ENCODE data around the gene HCFC1. TPM values are rescaled to one million over a fixed set of nuclear protein-coding genes. Genes with fewer than 3 reads are reported as not detected.

HCFC1 gene
- total and polyA plus RNA-seq, 9 of the 15 experiments (the other 6 are each of a cell fraction or from before 2014, with no cell fraction given) = 2.8 to 133 (median 17.1) TPM

DNA sequence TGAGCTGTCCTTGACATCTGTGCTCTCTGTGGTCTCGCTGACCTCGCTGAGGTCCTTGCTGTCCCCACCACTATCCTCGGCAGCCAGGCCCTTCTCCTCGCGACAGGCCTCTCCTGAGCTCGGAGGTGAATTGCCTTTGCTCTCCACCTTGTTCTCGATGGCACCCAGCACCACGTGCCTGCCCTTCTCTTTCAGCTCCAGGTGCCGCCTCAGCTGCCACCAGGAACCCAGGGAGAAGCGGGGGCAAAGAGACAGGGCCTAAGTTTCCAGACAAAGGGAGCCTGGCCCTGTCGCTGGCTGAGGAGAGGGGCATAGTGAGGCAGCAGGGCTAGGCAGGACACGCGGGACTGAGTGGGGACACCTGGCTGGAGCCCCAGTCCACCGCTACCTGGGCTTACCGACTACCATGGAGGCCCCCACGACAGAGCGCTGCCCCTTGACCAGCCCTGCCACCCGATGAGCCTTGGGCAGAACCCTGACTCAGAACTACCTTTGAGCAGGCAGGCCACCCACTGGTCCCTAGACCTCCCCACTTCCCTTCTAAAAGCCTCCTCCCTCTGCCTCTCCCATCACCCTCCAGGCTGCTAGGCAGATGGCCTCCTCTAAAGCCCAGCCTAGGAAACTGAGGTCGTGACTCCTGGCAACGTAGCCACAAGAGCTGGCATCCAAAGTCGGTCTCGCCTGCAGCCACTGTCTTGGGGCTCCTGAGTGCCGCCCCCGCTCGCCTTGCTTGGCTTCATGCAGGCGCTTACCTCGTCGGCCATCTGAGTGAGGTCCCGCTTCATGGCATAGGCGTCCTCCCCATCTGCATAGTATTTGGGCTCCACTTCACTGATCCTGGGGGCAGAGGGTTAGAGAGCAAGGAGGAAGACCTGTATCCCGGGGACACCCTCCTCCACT lies 41.4 kb downstream of the HCFC1 start:
- BruUV-seq (replicated peaks) = no TSS peak
- POLR2A ChIA-PET = interaction anchor here (0.6 to 0.9 kb wide), 2 partner anchors 36 to 216 kb away, joined by 3 to 4 read pairs; no protein-coding TSS in a partner anchor
- Histone ChIP-seq H3K4me1 (replicated peaks in 1 of 2; ENCODE audit: control insufficient read depth in 2 of 2, insufficient read depth in 2 of 2, low read length in 2 of 2) (peaks cover 23 to 63% of the 10 kb centered on the region in 2 experiments; a peak in 4 of 5 replicates), H3K4me3 (no peak overlapping the region), H3K36me3 (ENCODE audit: control insufficient read depth, insufficient read depth, low read length) (peaks cover 50% of the 10 kb centered on the region), H3K4me2 (ENCODE audit: insufficient read depth, low read length) (no peak overlapping the region), H3K27ac (ENCODE audit: extremely low read depth, low read depth, low read length) (peak overlapping the region; percentile 46; the same call in 1 of the 3 replicates), H3K9ac (ENCODE audit: insufficient read depth in 1 of 2, low read depth in 2 of 2, low read length in 2 of 2) (peak overlapping the region in 1 of 2 experiments; percentile 78; a peak in 2 of 4 replicates), H4K20me1 (replicated peaks; ENCODE audit: control insufficient read depth, insufficient read depth, low read length) (no peaks in the 10 kb centered on the region), H3K79me2 (ENCODE audit: control insufficient read depth, insufficient read depth, low read length) (peaks cover 58% of the 10 kb centered on the region), H3K27me3 (ENCODE audit: control insufficient read depth in 2 of 2, insufficient read depth in 2 of 2, low read length in 2 of 2) (no peaks in the 10 kb centered on the region), H2AFZ (ENCODE audit: low read depth, low read length) (no peak overlapping the region), H3K9me3 (replicated peaks; ENCODE audit: control insufficient read depth, insufficient read depth, low read depth, low read length) (no peaks in the 10 kb centered on the region), H3K9me1 (ENCODE audit: control insufficient read depth, insufficient read depth, low read length) (no peaks in the 10 kb centered on the region)
- TF ChIP-seq E2F3 (CRISPR knock-in tag; IDR thresholded peaks at IDR 0.05) = no peak
- no peak for TF ChIP-seq RBM22 (IDR thresholded peaks at IDR 0.05; ENCODE audit: low read depth, low read length, poor library complexity, severe bottlenecking)
- TF ChIP-seq MCM3 (IDR thresholded peaks at IDR 0.05) = no peak
- TF ChIP-seq POLR2G (IDR thresholded peaks at IDR 0.05; ENCODE audit: low read depth, low read length) = 0 out of 2 replicates have a peak, but pooled peaks have one; percentile 56
- no peak for TF ChIP-seq ELF2 (CRISPR knock-in tag; IDR thresholded peaks at IDR 0.05)
- peak; percentile 67 for TF ChIP-seq RBFOX2 (IDR thresholded peaks at IDR 0.05; ENCODE audit: low read depth, low read length)
- ATAC-seq (no peak), FAIRE-seq (no peak), DNase-seq (ENCODE audit: extremely low read depth in 1 of 4, low spot score in 3 of 4) (no peak)
- CTCF ChIA-PET (ENCODE audit: low intra/inter-chr PET ratio) = no interaction called here
- WGBS (ENCODE audit: insufficient coverage, low coverage, missing lambda C conversion rate) = 89% methylated on average over 22 of the region's 31 CpGs
- intact Hi-C loops (cut with micrococcal nuclease) = no loop called here
- in situ Hi-C loops (cut with MboI) = no loop called here
